NT2/D1 (cell line): ENCODE data around the gene SH3PXD2B.
"Not testable (repeated sequence)": the region's sequence is repeated elsewhere in the genome, so short reads cannot be mapped to it uniquely, and the experiment has no call there.

Experiments
- DNase-seq: peaks from one replicate; pipeline ENCODE4 v3.0.0-alpha.2; 2011; ENCODE audit warnings: low read depth, low spot score
- H3K27me3 ChIP-seq: 2 replicates; pipeline ENCODE4 v1.6.0; 2011; ENCODE audit warnings: mild to moderate bottlenecking; ENCODE audit not compliant: insufficient read length, insufficient read depth
- H3K36me3 ChIP-seq: 2 replicates; pipeline ENCODE4 v1.6.1; 2011; ENCODE audit warnings: mild to moderate bottlenecking, low read length, mixed read lengths; ENCODE audit not compliant: insufficient read depth, insufficient read length
- H3K4me1 ChIP-seq: 2 replicates; pipeline ENCODE4 v1.5.1; 2011; ENCODE audit not compliant: insufficient read depth, insufficient read length
- H3K4me3 ChIP-seq: 2 replicates; pipeline ENCODE4 v1.5.1; 2011; ENCODE audit warnings: low read depth; ENCODE audit not compliant: insufficient read length
- H3K9ac ChIP-seq: 2 replicates; pipeline ENCODE4 v1.6.0; 2011; ENCODE audit warnings: low read depth; ENCODE audit not compliant: insufficient read length
- H3K9me3 ChIP-seq: 2 replicates; pipeline ENCODE4 v1.5.1; 2011; ENCODE audit warnings: mild to moderate bottlenecking, low read length; ENCODE audit not compliant: insufficient read depth
- SUZ12 ChIP-seq: IDR thresholded peaks from 2 replicates; pipeline ENCODE4 v1.6.1; 2011; ENCODE audit not compliant: insufficient read length, insufficient read depth; ENCODE audit errors: extremely low read depth
- YY1 ChIP-seq: IDR thresholded peaks from 2 replicates; pipeline ENCODE4 v1.6.1; 2011; ENCODE audit not compliant: insufficient read length, insufficient read depth
- ZNF274 ChIP-seq: IDR thresholded peaks from 2 replicates; pipeline ENCODE4 v1.6.1; 2011; ENCODE audit warnings: mild to moderate bottlenecking, low read depth, low read length

SH3PXD2B gene

DNA sequence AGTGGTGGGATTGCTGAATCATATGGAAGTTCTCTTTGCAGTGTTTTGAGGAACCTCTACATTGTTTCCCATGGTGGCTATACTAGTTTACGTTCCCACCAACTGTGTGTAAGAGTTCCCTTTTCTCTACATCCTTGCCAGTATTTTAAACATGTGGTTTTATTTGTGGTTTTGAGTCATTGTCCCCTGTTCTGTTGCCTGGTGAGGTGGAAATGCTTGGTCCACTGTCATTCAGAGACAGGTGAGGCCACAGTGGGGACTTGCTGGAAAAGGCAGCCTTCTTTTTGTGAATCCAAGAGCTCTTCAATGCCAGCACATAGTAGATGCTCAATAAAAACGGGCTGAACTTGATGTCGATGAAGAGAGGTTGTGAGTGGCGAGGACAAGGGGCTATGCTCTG lies 44.2 kb downstream of the SH3PXD2B start:
- H3K9me3 ChIP-seq: no peaks in the 10 kb centered on the region
- H3K4me1 ChIP-seq: peaks cover 12% of the 10 kb centered on the region
- DNase-seq: no peak
- H3K27me3 ChIP-seq: no peaks in the 10 kb centered on the region
- no peak overlapping the region for H3K9ac ChIP-seq
- no peak overlapping the region for H3K4me3 ChIP-seq
- no peak for TF ChIP-seq YY1
- TF ChIP-seq SUZ12: no peak
- TF ChIP-seq ZNF274: no peak
- H3K36me3 ChIP-seq: peaks cover 27% of the 10 kb centered on the region

DNA sequence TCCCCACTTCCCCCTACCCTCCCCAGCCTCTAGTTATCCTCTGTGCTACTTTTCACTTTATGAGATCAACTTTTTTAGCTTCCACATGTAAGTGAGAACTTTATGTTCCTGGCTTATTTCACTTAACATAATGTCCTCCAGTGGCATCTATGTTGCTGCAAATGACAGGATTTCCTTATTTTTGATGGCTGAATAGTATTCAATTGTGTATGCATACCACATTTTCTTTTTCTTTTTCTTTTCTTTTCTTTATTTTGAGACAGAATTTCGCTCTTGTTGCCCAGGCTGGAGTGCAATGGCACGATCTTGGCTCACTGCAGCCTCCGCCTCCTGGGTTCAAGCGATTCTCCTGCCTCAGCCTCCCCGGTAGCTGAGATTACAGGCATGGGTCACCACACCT lies 44.8 kb downstream of the SH3PXD2B start:
- not testable (repeated sequence) for H3K9ac ChIP-seq, H3K4me1 ChIP-seq, H3K9me3 ChIP-seq, DNase-seq, H3K4me3 ChIP-seq, H3K27me3 ChIP-seq
- H3K36me3 ChIP-seq: peaks cover 33% of the 10 kb centered on the region

DNA sequence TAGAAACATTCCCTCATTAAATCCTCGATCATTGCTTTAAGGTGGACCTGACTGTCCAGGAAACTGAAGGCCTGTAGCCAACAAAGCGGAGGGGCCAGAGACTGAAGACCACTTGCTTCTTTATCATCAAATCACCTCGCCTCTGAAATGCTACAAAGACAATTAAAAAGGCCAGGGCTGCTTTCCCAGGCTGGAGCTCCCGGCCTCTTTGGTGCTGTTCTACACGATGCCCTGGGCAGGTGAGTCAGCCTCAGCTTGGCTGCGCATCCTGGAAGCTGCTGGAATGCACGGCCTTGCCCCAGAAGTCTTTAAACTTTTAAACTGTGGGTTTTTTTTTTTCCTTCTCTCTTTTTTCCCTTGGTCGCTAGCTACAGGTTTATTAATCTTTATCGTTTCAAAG lies 46.5 kb downstream of the SH3PXD2B start:
- Histone ChIP-seq H3K4me1 (peaks cover 3% of the 10 kb centered on the region), H3K9me3 (peaks cover 2% of the 10 kb centered on the region; the same call in 1 of the 2 replicates), H3K36me3 (peaks cover 37% of the 10 kb centered on the region), H3K27me3 (no peaks in the 10 kb centered on the region), H3K4me3 (no peak overlapping the region), H3K9ac (no peak overlapping the region)
- TF ChIP-seq YY1 (no peak), ZNF274 (no peak), SUZ12 (no peak)
- no peak for DNase-seq

DNA sequence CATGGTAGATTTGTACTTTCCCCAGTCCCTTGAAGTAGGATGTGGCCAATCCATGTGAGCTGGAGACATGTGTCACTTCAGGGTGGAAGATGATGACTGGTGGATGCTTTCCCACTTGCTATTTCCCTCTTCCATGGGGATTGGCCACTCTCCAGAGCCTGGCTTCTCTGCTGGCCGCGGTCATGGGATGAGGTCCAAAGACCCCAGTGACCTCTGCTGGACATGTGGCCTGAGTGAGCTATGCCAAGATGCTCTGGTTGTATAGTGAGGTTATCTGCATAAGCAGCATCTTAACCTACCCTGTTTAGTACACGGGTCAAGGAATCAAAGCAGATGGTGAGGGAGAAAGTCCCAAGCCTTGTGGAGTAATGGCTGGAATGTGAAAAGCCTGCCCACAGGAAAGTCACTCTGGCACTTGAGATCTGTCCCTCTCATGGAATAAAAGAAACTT lies 47.1 kb downstream of the SH3PXD2B start:
- DNase-seq: no peak
- H3K27me3 ChIP-seq: no peaks in the 10 kb centered on the region
- peaks cover 38% of the 10 kb centered on the region for H3K36me3 ChIP-seq
- peaks cover 3% of the 10 kb centered on the region for H3K4me1 ChIP-seq
- H3K9ac ChIP-seq: no peak overlapping the region
- TF ChIP-seq ZNF274 (no peak), SUZ12 (no peak), YY1 (no peak)
- H3K9me3 ChIP-seq: peaks cover 4% of the 10 kb centered on the region; the same call in 1 of the 2 replicates
- H3K4me3 ChIP-seq: no peak overlapping the region

DNA sequence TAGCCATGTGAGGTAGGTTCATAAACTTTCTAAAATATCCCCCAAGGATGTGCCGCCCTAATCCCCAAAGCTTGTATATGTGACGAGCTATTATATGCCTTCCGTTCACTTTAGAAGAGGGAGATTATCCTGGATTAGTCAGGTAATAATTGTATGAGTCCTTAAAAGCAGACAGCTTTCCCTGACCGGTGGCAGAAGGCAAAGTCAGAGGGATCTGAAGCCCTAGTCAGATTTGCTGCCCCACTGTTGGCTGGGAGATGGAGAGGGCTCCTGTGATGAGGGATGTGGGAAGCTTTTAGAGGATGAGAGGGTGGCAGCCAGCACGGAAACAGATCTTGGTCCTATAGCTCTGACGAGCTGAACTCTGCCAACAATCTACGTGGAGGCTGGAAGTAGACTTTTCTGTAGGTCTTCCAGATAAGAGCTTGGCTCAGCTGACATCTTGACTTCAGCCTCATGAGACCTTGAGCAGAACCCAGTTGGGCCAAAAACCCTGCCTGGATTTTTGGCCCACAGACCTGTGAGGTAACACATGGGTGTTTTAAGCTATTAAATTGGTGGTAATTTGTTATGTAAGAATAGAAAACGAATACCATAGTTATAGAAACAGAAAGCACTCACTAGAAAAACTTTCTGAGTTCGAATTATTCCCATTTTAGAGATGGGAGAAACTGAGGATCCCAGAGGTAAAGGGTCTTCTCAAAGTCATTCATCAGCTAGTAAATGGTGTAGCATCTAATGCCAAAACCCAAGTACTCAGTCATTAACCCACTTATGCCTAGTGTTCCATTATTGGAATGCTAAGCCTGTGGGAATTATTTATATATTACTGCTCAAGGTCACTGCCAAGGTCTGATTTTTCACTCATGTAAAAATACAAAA lies 48.9 kb downstream of the SH3PXD2B start:
- Histone ChIP-seq H3K27me3 (no peaks in the 10 kb centered on the region), H3K4me1 (peaks cover 3% of the 10 kb centered on the region), H3K36me3 (peaks cover 29% of the 10 kb centered on the region), H3K4me3 (no peak overlapping the region), H3K9me3 (peaks cover 4% of the 10 kb centered on the region; the same call in 1 of the 2 replicates), H3K9ac (no peak overlapping the region)
- no peak for DNase-seq
- TF ChIP-seq YY1: no peak

DNA sequence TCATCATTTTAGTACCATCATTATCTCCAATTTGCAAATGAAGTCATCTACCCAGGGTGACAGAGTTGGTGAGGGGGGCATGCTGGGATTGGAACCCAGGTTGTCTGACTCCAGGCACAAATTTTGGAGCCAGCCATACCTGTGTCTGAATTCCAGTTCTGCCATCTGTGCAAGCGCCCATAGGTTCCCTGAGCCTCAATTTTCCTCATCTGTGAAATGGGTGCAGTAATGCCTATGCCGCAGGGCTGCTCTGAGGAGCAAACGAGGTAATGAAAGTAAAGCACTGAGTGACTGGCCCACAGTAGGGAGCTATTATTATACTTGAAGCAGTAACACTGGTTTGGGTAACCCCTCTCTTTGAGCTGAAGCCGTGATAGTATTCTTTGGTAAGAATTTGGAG lies 49.6 kb downstream of the SH3PXD2B start:
- Histone ChIP-seq H3K27me3 (no peaks in the 10 kb centered on the region), H3K4me1 (peaks cover 3% of the 10 kb centered on the region), H3K4me3 (no peak overlapping the region), H3K9me3 (peaks cover 4% of the 10 kb centered on the region; the same call in 1 of the 2 replicates), H3K36me3 (peaks cover 31% of the 10 kb centered on the region), H3K9ac (no peak overlapping the region)
- DNase-seq: no peak
- TF ChIP-seq ZNF274 (no peak), YY1 (no peak), SUZ12 (no peak)

DNA sequence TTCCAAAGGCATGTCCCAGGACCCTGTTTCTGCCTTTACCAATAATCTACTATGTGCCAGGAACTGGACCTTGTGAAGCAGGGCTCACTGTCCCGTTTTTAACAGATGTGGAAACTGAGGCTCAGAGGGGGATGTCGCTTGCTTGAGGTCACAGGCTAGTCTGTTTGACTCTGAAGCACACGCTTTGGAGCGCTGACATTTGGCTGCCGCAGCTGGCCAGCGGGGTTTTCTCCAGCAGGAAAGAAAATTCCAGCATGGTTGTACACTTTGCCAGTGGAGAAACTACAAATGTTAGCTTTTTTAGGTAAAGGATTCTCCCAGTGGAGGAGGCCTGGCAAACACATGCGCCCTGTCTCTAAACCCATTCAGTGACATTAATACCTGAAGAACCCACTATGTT lies 50.5 kb downstream of the SH3PXD2B start:
- Histone ChIP-seq H3K9ac (no peak overlapping the region), H3K4me3 (no peak overlapping the region), H3K27me3 (no peaks in the 10 kb centered on the region), H3K36me3 (peaks cover 34% of the 10 kb centered on the region), H3K9me3 (peaks cover 4% of the 10 kb centered on the region; the same call in 1 of the 2 replicates), H3K4me1 (peaks cover 3% of the 10 kb centered on the region)
- DNase-seq: no peak
- TF ChIP-seq ZNF274: no peak
- no peak for TF ChIP-seq YY1
- TF ChIP-seq SUZ12: no peak
